Hair follicle dermal papilla cell (primary cell): Measurements from ENCODE around the gene PHF23. TPM values are rescaled to one million over a fixed set of nuclear protein-coding genes. Genes with fewer than 3 reads are reported as not detected.

ENCODE experiments used
- small RNA-seq: library from RNA; depleted of rRNA; stranded (forward); fragments of <200 nt; gene quantifications from one replicate; pipeline ENCODE3, GENCODE V24; 2012
- total RNA-seq: library from RNA; depleted of rRNA; stranded (reverse); fragments of >200 nt; gene quantifications from 2 replicates; pipeline ENCODE4 v1.2.3, GENCODE V29; 2012

PHF23 gene
- total RNA-seq: 55.7 and 66.2 TPM in 2 replicates

GRCh38 chr17:7239091-7240027 is at the start of gene PHF23:
Gene PHF23, minus strand, starts transcription at chr17:7239457. Its CDS starts 178 bp downstream, at chr17:7239279.

GRCh38 chr17:7281074-7281952 is 42.1 kb upstream of the PHF23 start, which contains the start of gene SLC2A4:
Gene SLC2A4, plus strand, starts transcription at chr17:7281718. Its CDS starts 217 bp downstream, at chr17:7281935.

GRCh38 chr17:7262192-7262934 is 23.1 kb upstream of the PHF23 start, which contains the start of gene CLDN7:
Gene CLDN7, minus strand, starts transcription at chr17:7262478. Its CDS starts 435 bp downstream, at chr17:7262043.

GRCh38 chr17:7252176-7253043 is 13.2 kb upstream of the PHF23 start, which contains the start of gene ELP5:
Gene ELP5, plus strand, starts transcription at chr17:7252215. Its CDS starts 336 bp downstream, at chr17:7252551.

GRCh38 chr17:7251661-7252175 is 12.5 kb upstream of the PHF23 start, which contains the start of gene CTDNEP1:
Gene CTDNEP1, minus strand, starts transcription at chr17:7251734. Its CDS starts 438 bp downstream, at chr17:7251296.

GRCh38 chr17:7241783-7242716 is 2.8 kb upstream of the PHF23 start, which contains the start of gene GABARAP:
Gene GABARAP, minus strand, starts transcription at chr17:7242449. Its CDS starts 119 bp downstream, at chr17:7242330.

GRCh38 chr17:7234083-7234951 is 4.9 kb downstream of the PHF23 start, which contains the start of gene DVL2:
Gene DVL2, minus strand, starts transcription at chr17:7234517. Its CDS starts 255 bp downstream, at chr17:7234262.

GRCh38 chr17:7219812-7220592 is 19.3 kb downstream of the PHF23 start, which contains the start of the genes ACADVL and DLG4:
Gene ACADVL, plus strand, starts transcription at chr17:7219938. Its CDS starts 47 bp downstream, at chr17:7219985.
Gene DLG4, minus strand, starts transcription at chr17:7219836.

Small RNAs within 50 kb of the gene (small RNA-seq; reads per million reads assigned to genes)
- gene AC120057.4 (not detected), gene MIR324 (261 reads per million, percentile 99 among the genes with 10 or more reads in this experiment), gene RF00019 (not detected)

Other genes starting within 250 kb of the PHF23 start
- not detected in 2 replicates for gene ALOX12, start 243.4 kb downstream of the PHF23 start, total RNA-seq
- 35.2 and 76.4 TPM in 2 replicates for gene RNASEK, start 226.8 kb downstream of the PHF23 start, total RNA-seq
- gene BCL6B, start 216.4 kb downstream of the PHF23 start, total RNA-seq: 0.16 and 0.36 TPM in 2 replicates
- 0.73 and 1.1 TPM in 2 replicates for gene SLC16A13, start 203.4 kb downstream of the PHF23 start, total RNA-seq
- 0.32 and 1.1 TPM in 2 replicates for gene SLC16A11, start 195.4 kb downstream of the PHF23 start, total RNA-seq
- gene CLEC10A, start 159.2 kb downstream of the PHF23 start, total RNA-seq: not detected in 2 replicates
- not detected in 2 replicates for gene ASGR2, start 124.6 kb downstream of the PHF23 start, total RNA-seq
- gene ASGR1, start 60.1 kb downstream of the PHF23 start, total RNA-seq: 0.36 and 0.49 TPM in 2 replicates
- gene DLG4, start 19.6 kb downstream of the PHF23 start, total RNA-seq: 17.4 and 18.9 TPM in 2 replicates
- gene ACADVL, start 19.5 kb downstream of the PHF23 start, total RNA-seq: 164 and 197 TPM in 2 replicates
- gene DVL2, start 4.9 kb downstream of the PHF23 start, total RNA-seq: 112 and 113 TPM in 2 replicates
- gene GABARAP, start 3.0 kb upstream of the PHF23 start, total RNA-seq: 173 and 278 TPM in 2 replicates
- gene CTDNEP1, start 12.3 kb upstream of the PHF23 start, total RNA-seq: 36.0 and 41.2 TPM in 2 replicates
- gene ELP5, start 12.8 kb upstream of the PHF23 start, total RNA-seq: 34.9 and 40.7 TPM in 2 replicates
- 0.24 and 1.8 TPM in 2 replicates for gene CLDN7, start 23.0 kb upstream of the PHF23 start, total RNA-seq
- gene SLC2A4, start 42.3 kb upstream of the PHF23 start, total RNA-seq: under 0.01 and 0.12 TPM in 2 replicates
- not detected in 2 replicates for gene YBX2, start 55.2 kb upstream of the PHF23 start, total RNA-seq
- gene EIF5A, start 68.2 kb upstream of the PHF23 start, total RNA-seq: 428 and 632 TPM in 2 replicates
- 52.0 and 53.2 TPM in 2 replicates for gene GPS2, start 75.9 kb upstream of the PHF23 start, total RNA-seq
- gene NEURL4, start 89.9 kb upstream of the PHF23 start, total RNA-seq: 16.2 TPM in 2 replicates
- 0.97 TPM in 1 of 2 replicates, not detected in the other for gene ACAP1, start 97.1 kb upstream of the PHF23 start, total RNA-seq
- 12.2 and 15.8 TPM in 2 replicates for gene KCTD11, start 112.7 kb upstream of the PHF23 start, total RNA-seq
- not detected in 2 replicates for gene TMEM95, start 115.7 kb upstream of the PHF23 start, total RNA-seq
- 1.7 and 2.4 TPM in 2 replicates for gene TNK1, start 141.6 kb upstream of the PHF23 start, total RNA-seq
- gene PLSCR3, start 155.1 kb upstream of the PHF23 start, total RNA-seq: 26.6 and 29.9 TPM in 2 replicates
- 39.9 and 61.1 TPM in 2 replicates for gene TMEM256, start 164.6 kb upstream of the PHF23 start, total RNA-seq
- gene NLGN2, start 168.4 kb upstream of the PHF23 start, total RNA-seq: 16.9 TPM in 2 replicates
- not detected in 2 replicates for gene SPEM1, start 180.9 kb upstream of the PHF23 start, total RNA-seq
- not detected in 2 replicates for gene SPEM2, start 186.2 kb upstream of the PHF23 start, total RNA-seq
- not detected in 2 replicates for gene SPEM3, start 189.4 kb upstream of the PHF23 start, total RNA-seq
- 2.3 and 4.5 TPM in 2 replicates for gene TMEM102, start 196.0 kb upstream of the PHF23 start, total RNA-seq
- 0.97 and 1.8 TPM in 2 replicates for gene FGF11, start 200.1 kb upstream of the PHF23 start, total RNA-seq
- 6.2 and 7.5 TPM in 2 replicates for gene CHRNB1, start 205.6 kb upstream of the PHF23 start, total RNA-seq
- gene ZBTB4, start 240.2 kb upstream of the PHF23 start, total RNA-seq: 54.8 TPM in 2 replicates
- gene SLC35G6, start 242.0 kb upstream of the PHF23 start, total RNA-seq: not detected in 2 replicates
- 98.0 and 120 TPM in 2 replicates for gene POLR2A, start 244.9 kb upstream of the PHF23 start, total RNA-seq